Omental fat pad (tissue), 4 donors: ENCODE data around the gene KIF24. TPM values are rescaled to one million over a fixed set of nuclear protein-coding genes. Genes with fewer than 3 reads are reported as not detected.

Experiments
- ATAC-seq: fragments of 150-250 bp; one replicate; pipeline ENCODE4 v1.9.1; 2016; ENCODE audit warnings: mild to moderate bottlenecking, moderate library complexity; ENCODE audit not compliant: low FRiP score
- DNase-seq: peaks from one replicate; pipeline ENCODE4 v3.0.0-alpha.2; 2019; ENCODE audit warnings: low spot score
- total RNA-seq, 4 donors: library from RNA; depleted of rRNA; stranded (reverse); fragments of >200 nt; gene quantifications; one replicate each; pipeline ENCODE4 v1.1.0, GENCODE V29; 2016
- TF ChIP-seq, protein P1 (sequence below), 3 donors: fragments of 450-650 bp; IDR thresholded peaks; one replicate each; pipeline ENCODE4 v1.5.1; 2016 to 2017; ENCODE audit warnings: antibody characterized with exemption in 3 of 3, mild to moderate bottlenecking in 3 of 3, moderate library complexity in 2 of 3

KIF24 gene
- total RNA-seq, 4 donors from 2014 or later, result 0.44 to 1.1 (median 0.64) TPM

DNA sequence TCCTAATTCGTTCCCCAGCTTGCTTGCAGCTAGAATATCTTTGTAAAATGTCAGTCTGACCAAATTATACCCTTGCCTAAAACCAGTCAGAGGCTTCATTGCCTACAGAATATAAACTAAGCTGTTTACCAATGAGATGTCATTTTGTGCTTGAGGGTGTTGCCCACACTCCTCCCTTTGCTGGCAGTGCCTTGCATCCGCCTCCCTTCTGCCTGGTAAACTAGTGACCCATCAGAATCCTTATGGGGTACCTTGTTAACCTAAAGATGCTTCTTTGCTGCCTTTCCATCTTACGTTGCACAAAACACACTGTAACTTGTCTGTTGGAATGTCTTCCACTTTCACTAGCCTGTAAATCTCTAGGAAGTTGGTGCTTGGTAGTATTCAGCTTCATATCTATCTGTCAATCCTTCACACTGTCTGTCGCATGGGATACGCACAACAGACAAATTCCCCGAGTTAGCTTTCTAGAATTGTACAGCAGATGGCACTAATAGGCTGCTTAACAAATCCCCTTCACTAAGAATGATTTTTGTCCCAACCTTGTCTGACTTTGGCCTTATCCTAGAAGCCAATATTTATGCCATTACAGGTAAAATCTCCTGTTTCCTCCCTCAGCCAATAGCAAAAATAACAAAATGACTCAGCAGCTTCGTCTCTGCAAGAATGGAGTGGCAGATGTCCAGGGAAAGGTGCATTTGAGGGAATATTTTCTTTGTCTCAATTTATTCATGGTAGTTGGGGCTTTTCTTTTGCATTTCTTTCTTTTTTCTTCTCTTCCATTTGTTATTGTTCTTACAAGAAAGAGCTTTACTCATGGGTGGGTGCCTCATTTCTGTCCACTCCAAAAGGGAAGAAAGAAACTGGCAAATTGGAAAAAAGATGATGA lies 3.3 kb upstream of the KIF24 start:
- TF ChIP-seq, protein P1, sequence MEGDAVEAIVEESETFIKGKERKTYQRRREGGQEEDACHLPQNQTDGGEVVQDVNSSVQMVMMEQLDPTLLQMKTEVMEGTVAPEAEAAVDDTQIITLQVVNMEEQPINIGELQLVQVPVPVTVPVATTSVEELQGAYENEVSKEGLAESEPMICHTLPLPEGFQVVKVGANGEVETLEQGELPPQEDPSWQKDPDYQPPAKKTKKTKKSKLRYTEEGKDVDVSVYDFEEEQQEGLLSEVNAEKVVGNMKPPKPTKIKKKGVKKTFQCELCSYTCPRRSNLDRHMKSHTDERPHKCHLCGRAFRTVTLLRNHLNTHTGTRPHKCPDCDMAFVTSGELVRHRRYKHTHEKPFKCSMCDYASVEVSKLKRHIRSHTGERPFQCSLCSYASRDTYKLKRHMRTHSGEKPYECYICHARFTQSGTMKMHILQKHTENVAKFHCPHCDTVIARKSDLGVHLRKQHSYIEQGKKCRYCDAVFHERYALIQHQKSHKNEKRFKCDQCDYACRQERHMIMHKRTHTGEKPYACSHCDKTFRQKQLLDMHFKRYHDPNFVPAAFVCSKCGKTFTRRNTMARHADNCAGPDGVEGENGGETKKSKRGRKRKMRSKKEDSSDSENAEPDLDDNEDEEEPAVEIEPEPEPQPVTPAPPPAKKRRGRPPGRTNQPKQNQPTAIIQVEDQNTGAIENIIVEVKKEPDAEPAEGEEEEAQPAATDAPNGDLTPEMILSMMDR (IDR thresholded peaks at IDR 0.05), result no peak
- ATAC-seq (no peak), DNase-seq (no peak)

DNA sequence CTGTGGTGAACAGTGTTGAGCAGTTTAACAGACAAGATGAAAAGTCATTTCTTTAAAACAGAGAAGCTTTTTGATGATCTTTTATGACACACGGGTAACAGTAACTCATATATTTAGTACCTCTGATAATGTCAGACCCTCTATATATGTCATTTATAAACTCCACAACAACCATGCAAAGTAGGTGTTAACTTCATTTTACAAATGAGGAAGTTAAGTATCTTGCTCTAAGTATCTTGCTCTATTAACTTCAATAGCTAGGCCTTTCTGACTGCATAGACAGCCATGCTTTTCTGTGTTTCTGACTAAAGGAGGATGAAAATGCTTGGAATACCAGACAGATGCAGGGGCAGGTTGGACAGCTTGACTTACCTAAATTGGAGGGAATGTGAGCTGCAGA lies 2.1 kb upstream of the KIF24 start:
- TF ChIP-seq, protein P1 (IDR thresholded peaks at IDR 0.05), result no peak
- ATAC-seq (no peak), DNase-seq (no peak)

DNA sequence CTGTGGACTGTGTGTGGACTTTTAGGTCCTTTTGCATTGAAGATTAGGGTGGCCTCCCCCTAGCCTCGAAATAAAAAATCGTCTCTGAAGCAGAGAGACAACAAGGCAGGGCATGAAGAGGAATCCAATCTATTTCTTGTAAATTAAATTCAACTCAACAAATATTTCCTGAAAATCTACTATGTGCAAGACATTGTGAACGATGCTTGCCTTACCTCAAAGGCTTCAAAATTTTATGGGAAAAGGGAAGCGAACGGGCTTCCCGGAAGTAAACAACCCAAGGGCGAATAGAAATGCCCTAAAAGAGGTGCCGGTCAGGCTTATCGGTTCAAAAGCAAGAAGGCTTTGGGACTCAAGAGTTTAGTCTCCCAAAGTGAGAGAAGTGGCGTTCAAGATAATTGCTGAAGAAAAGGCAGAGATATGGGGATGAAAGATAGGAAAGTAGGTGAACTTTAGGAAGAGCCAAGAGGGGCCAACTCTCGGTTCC lies 525 bp downstream of the KIF24 start:
- DNase-seq (no peak), ATAC-seq (no peak)
- TF ChIP-seq, protein P1 (IDR thresholded peaks at IDR 0.05), result no peak

DNA sequence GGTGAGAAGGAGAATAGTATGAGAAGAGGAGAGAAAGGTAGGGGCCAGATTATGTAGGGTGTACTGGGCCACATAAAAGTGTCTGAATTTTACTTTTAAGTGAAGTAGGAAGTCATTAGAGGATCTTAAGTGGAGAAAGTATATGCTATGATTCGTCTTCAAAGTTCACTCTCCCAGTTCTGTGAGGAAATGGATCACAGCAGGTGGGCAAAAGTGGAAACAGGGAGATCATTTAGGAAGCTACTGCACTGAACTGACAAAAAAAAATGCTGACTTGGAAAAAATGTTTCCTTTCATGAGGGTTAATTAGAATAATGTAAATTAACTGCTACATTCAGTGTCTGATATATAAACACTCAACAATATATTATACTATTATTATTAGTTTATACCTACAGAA lies 2.4 kb downstream of the KIF24 start:
- ATAC-seq, result no peak
- TF ChIP-seq, protein P1 (IDR thresholded peaks at IDR 0.05), result no peak
- no peak for DNase-seq

DNA sequence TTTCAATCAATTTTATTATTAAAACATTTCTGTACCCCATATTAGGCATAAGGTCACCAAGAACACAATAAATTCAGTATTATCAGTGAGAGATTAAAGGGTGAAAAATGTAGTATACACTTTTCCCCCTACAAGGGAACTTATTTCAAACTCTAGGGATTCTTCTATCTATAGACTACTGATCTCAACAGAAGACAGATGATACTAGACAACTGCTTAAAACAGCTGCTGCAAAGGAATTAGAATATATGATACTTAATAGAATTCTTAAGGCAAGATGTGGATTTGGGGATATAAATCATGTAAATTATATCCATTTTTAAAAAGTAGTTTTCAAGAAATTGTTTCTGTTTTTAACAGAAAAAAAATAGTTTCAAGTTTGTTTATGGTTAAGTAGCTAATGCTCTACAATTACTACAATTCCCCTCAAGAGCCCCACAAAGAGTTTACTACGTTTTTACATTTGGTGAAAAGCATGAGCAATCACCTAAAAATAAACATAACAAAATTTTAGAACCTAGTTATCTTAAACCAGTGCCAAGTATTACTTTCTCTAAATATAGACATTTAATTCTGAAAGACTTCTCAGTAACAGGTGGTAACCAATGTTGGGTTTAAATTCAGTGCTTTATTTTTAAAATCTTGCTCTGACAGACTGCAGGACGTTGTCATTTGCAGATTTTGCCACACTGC lies 6.0 kb downstream of the KIF24 start:
- TF ChIP-seq, protein P1 (IDR thresholded peaks at IDR 0.05), result no peak
- no peak for ATAC-seq
- no peak for DNase-seq

DNA sequence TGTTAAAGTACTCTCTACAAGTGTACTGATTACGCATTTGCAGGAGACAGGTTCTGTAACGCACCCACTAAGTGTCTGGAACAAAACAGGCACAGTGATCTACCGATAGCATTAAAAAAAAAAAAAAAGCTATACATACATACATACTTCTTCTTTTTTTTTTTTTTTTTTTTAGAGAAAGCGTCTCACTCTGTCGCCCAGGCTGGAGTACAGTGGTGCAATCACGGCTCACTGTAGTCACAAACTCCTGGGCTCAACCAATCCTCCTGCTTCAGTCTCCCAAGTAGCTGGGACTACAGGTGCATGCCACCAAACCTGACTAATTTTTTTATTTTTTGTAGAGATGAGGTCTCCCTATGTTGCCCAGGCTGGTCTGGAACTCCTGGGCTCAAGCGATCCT lies 7.6 kb downstream of the KIF24 start:
- no peak for DNase-seq
- TF ChIP-seq, protein P1 (IDR thresholded peaks at IDR 0.05), result no peak
- no peak for ATAC-seq
